Cardiac fibroblast (primary cell): ENCODE data around the gene PLIN1.
A peak's percentile ranks its signal among the peaks of the same experiment; 100 is the strongest.
"Not testable (repeated sequence)": the region's sequence is repeated elsewhere in the genome, so short reads cannot be mapped to it uniquely, and the experiment has no call there.

ENCODE experiments used
- DNase-seq, 2 donors: peaks; one replicate each; pipeline versions ENCODE4 v3.0.0 to v3.0.0-alpha.2; 2010; ENCODE audit warnings: low read depth in 2 of 2
- H3K4me3 ChIP-seq, 2 donors: replicated peaks in 1 of 2; 1 replicate in 1 of 2; 2 replicates in 1 of 2; pipeline ENCODE4 v1.5.1; 2011; ENCODE audit warnings: low read depth in 2 of 2, low read length in 2 of 2, mild to moderate bottlenecking in 2 of 2, moderate library complexity in 1 of 2
- TF ChIP-seq, protein P1 (sequence below): IDR thresholded peaks from one replicate; pipeline ENCODE4 v1.5.1; 2011; ENCODE audit warnings: low read depth, mild to moderate bottlenecking, low read length, inconsistent platforms

The PLIN1 gene

DNA sequence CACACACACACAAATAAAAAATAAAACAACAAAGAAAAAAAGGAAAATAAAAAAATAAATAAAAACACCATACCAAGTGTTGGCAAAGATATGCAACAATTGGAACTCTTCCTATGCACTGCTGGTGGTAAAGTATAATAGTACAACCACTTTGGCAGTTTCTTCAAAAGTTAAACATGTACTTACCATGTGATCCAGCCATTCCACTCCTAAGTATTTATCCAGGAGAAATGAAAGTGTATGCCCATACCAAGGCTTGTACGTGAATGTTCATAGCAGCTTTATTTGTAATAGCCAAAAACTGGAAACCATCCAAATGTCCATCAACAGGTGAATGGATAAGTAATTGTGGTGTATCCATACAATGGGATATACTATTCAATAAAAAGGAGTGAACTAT, 28.4 kb upstream of the PLIN1 start:
- TF ChIP-seq, protein P1, sequence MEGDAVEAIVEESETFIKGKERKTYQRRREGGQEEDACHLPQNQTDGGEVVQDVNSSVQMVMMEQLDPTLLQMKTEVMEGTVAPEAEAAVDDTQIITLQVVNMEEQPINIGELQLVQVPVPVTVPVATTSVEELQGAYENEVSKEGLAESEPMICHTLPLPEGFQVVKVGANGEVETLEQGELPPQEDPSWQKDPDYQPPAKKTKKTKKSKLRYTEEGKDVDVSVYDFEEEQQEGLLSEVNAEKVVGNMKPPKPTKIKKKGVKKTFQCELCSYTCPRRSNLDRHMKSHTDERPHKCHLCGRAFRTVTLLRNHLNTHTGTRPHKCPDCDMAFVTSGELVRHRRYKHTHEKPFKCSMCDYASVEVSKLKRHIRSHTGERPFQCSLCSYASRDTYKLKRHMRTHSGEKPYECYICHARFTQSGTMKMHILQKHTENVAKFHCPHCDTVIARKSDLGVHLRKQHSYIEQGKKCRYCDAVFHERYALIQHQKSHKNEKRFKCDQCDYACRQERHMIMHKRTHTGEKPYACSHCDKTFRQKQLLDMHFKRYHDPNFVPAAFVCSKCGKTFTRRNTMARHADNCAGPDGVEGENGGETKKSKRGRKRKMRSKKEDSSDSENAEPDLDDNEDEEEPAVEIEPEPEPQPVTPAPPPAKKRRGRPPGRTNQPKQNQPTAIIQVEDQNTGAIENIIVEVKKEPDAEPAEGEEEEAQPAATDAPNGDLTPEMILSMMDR, result no peak

DNA sequence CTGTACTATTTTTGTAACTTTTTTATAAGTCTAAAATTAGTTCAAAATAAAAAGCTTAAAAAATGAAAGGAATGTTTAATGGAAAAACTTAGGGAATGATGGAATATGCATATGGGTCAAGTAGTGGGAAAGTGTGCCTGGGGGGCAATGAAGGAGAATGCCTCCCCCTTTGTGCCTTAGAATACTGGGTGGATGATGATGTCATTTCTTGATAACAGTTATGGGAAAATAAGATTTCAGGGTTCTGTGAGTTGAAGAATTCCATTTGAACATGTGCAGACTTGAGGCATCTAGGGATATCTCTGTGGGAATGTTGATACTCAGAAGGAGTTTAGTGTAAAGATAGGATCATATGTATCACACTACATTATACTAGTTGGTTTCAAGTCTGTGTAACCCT, 25.2 kb upstream of the PLIN1 start:
- no peak overlapping the region for H3K4me3 ChIP-seq
- DNase-seq, result peak in 1 of 2 donors; percentile 23
- TF ChIP-seq, protein P1, result no peak

More for the DNA sequence above, 28.4 kb upstream of the PLIN1 start:
- no peak for DNase-seq
- no peak overlapping the region for H3K4me3 ChIP-seq

DNA sequence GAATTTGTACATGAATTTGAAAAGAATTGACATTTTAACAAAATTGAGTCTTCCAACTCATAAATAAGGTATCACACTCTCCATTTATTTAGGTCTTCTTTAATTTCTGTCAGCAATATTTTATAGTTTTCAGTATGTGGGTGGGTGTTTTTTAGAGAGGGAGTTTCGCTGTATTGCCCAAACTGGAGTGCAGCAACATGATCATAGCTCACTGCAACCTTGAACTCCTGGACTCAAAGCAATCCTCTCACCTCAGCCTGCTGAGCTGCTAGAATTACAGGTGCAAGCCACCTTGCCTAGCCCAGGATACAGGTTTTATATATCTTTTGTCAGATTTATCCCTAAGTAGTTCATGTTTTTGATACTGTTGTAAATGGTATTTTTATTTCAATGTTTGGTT, 16.0 kb upstream of the PLIN1 start:
- TF ChIP-seq, protein P1, result no peak
- no peak for DNase-seq
- H3K4me3 ChIP-seq, result no peak overlapping the region

DNA sequence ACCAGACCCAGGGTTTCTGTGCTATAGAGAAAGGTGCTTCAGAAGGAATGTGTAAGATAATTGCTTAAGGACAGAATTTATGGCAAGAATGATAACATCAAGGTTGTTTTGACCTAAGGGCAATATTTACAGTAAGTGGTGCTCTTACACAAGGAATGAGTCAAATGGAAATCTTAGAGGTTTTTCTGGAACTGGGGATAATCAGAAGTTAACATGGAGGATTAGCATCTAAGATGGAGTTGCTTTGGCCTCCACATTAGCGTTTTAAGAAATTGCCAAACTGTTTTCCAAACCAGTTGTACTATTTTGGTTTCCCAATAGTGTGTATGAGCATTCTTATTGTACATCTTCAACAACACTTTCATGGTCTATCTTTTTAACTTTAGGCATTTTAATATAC, 14.5 kb upstream of the PLIN1 start:
- TF ChIP-seq, protein P1, result no peak
- DNase-seq, result no peak
- no peak overlapping the region for H3K4me3 ChIP-seq

DNA sequence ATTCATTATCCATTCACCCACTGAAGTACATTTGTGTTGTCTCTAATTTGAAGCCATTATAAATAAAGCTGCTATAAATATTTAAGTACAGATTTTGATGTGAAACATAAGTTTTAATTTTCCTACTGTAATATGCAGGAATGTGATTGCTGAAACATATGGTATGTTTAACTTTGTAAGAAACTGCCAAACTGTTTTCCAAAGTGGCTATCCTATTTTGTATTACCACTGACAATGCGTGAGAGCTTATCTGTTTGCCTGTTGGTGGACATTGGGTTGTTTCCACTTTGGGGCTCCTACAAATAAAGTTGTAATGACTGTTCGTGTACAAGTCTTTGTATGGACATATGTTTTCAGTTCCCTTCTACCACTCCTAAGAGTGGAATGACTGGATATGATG, 13.9 kb upstream of the PLIN1 start:
- TF ChIP-seq, protein P1, result no peak
- H3K4me3 ChIP-seq, result no peak overlapping the region
- DNase-seq, result no peak

DNA sequence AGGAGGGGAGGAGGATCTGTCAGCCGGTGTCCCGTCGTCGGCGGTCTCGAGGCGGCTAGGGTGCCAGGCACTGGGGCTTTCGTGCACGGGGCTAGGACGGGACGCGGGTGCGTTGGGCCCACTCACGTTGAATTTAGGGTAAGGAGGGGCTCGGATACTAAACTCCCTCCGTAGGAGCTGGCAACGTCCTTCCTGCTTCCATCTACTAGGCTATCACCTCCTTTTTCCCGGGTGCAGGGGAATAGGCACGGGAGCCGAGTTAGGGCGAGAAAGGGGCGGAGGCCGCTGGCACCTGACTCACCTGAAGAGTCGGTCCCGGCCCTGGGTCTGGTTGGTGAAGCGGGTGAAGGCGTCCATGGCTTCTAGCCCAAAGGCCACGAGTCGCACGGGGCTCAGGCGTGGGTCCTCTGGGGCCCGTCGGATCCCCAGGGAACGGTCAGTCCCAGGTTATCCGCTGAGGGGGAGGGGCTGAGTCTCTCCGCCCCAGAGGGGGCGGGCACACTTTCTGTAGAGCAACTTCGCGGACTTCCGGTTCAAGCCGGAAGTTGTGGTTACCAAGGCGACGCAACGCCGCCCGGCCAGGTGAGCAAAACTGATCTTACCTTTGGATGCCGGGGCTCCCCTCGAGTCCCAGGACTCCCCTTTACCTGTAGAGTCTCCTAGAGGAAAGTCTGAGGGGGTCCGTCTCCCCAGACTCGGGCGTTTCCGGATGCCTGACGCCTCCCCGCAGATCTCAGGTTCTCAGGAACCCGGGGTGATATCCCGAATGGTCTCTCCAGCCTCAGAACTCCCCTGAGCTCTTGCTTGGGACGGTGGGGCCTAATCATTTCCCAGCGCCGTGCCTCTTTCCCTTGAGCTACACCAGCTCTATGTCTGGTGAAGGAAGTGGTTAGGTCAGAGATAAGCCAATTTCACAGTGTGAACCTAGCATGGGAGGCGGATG, 11.4 kb upstream of the PLIN1 start, which contains the start of the genes PEX11A and WDR93:
Gene PEX11A (minus strand): TSS at position 479 of the 943 bp plus-strand sequence. CDS start 122 bp downstream, at position 357.
Gene WDR93 (plus strand): TSS at position 536 of the 943 bp plus-strand sequence. CDS start 10,936 bp downstream, outside the sequence.
- peak within 1 kb of the TSS; percentile 79 to 91 for H3K4me3 ChIP-seq
- peak; percentile 60 to 78 for DNase-seq
- TF ChIP-seq, protein P1, result no peak

DNA sequence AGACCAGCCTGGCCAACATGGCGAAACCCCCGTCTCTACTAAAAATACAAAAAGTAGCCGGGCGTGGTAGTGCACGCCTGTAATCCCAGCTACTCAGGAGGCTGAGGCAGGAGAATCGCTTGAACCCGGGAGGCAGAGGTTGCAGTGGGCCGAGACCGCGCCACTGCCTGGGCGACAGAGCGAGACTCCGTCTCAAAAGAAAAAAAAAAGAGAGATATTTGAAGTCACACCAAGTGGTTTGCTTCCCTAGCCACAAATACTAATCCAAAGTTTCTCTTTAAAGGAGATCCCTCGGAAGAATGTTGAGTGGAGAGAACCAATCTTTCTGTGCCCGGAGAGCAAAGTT, 10.7 kb upstream of the PLIN1 start:
- not testable (repeated sequence) for DNase-seq

More for the DNA sequence above, 10.7 kb upstream of the PLIN1 start:
- peak overlapping the region; percentile 79 to 91 for H3K4me3 ChIP-seq
